HTR-8/SVneo (cell line): ENCODE measurements around the gene IGSF21.

Source experiments
- DNase-seq: peaks from one replicate; pipeline ENCODE4 v3.0.0; 2011; ENCODE audit warnings: low spot score, mixed read lengths; ENCODE audit not compliant: insufficient read length
- FAIRE-seq: peaks from 2 replicates; lab custom pipeline; 2011; peaks lifted over from hg19 to GRCh38; lab: Jason Lieb, UNC

Gene IGSF21

GRCh38 chr1:18314399-18314798 is 206.8 kb downstream of the IGSF21 start:
- no peak for DNase-seq
- FAIRE-seq = no peak

- DNase-seq (no peak), FAIRE-seq (no peak)
Observed at GRCh38 chr1:18315449-18315848, 207.9 kb downstream of the IGSF21 start.

- no peak for DNase-seq
- FAIRE-seq = no peak
Observed at GRCh38 chr1:18316764-18317163, 209.2 kb downstream of the IGSF21 start.

- DNase-seq (no peak), FAIRE-seq (no peak)
Observed at GRCh38 chr1:18319099-18319498, 211.5 kb downstream of the IGSF21 start.

GRCh38 chr1:18320051-18320450 is 212.5 kb downstream of the IGSF21 start:
- FAIRE-seq (no peak), DNase-seq (no peak)

GRCh38 chr1:18322368-18323032 is 214.9 kb downstream of the IGSF21 start:
- FAIRE-seq = no peak
- DNase-seq = no peak

GRCh38 chr1:18323259-18323658 is 215.7 kb downstream of the IGSF21 start:
- no peak for FAIRE-seq
- DNase-seq = no peak

GRCh38 chr1:18324246-18324645 is 216.6 kb downstream of the IGSF21 start:
- FAIRE-seq (no peak), DNase-seq (no peak)

- no peak for DNase-seq
- FAIRE-seq = no peak
Observed at GRCh38 chr1:18325136-18325535, 217.5 kb downstream of the IGSF21 start.

GRCh38 chr1:18326211-18326897 is 218.8 kb downstream of the IGSF21 start:
- FAIRE-seq = no peak
- DNase-seq = no peak

GRCh38 chr1:18327650-18328049 is 220.1 kb downstream of the IGSF21 start:
- FAIRE-seq (no peak), DNase-seq (no peak)

- DNase-seq (no peak), FAIRE-seq (no peak)
Observed at GRCh38 chr1:18328803-18329202, 221.2 kb downstream of the IGSF21 start.

GRCh38 chr1:18329469-18330253 is 222.1 kb downstream of the IGSF21 start:
- FAIRE-seq (no peak), DNase-seq (no peak)

- DNase-seq = no peak
- no peak for FAIRE-seq
Observed at GRCh38 chr1:18332576-18332975, 225.0 kb downstream of the IGSF21 start.

GRCh38 chr1:18333220-18333619 is 225.6 kb downstream of the IGSF21 start:
- no peak for DNase-seq
- no peak for FAIRE-seq

- no peak for DNase-seq
- FAIRE-seq = no peak
Observed at GRCh38 chr1:18336801-18337200, 229.2 kb downstream of the IGSF21 start.

- no peak for DNase-seq
- FAIRE-seq = no peak
Observed at GRCh38 chr1:18337757-18338156, 230.2 kb downstream of the IGSF21 start.

GRCh38 chr1:18339161-18339560 is 231.6 kb downstream of the IGSF21 start:
- FAIRE-seq (no peak), DNase-seq (no peak)

- DNase-seq (no peak), FAIRE-seq (no peak)
Observed at GRCh38 chr1:18340158-18340764, 232.7 kb downstream of the IGSF21 start.

GRCh38 chr1:18340787-18341186 is 233.2 kb downstream of the IGSF21 start:
- FAIRE-seq (no peak), DNase-seq (no peak)
